SU-DHL-6 (cell line): ENCODE data around the gene DMXL1.
A peak's percentile ranks its signal among the peaks of the same experiment; 100 is the strongest.

Experiments used
- H2AFZ ChIP-seq: fragments of 200-600 bp; sonication (generic); 2 replicates; pipeline ENCODE4 v1.6.1; 2014; ENCODE audit warnings: low read depth, mild to moderate bottlenecking, moderate library complexity, mixed read lengths, antibody characterized with exemption, low read length; ENCODE audit not compliant: severe bottlenecking
- H3F3A ChIP-seq: fragments of 200-600 bp; shearing (Covaris generic); 2 replicates; pipeline ENCODE4 v1.6.0; 2016; ENCODE audit warnings: antibody characterized with exemption, mild to moderate bottlenecking; ENCODE audit not compliant: insufficient read depth
- H3K27ac ChIP-seq: fragments of 200-600 bp; sonication (generic); 2 replicates; pipeline ENCODE4 v1.5.1; 2016; ENCODE audit warnings: low read depth, mild to moderate bottlenecking, low read length, moderate library complexity, mixed read lengths
- H3K27me3 ChIP-seq: fragments of 200-600 bp; sonication (generic), shearing (Covaris generic); 2 replicates; pipeline ENCODE4 v1.6.0; 2014; ENCODE audit warnings: mild to moderate bottlenecking, low read length
- H3K36me3 ChIP-seq: fragments of 200-600 bp; sonication (generic); 2 replicates; pipeline ENCODE4 v1.6.1; 2014; ENCODE audit warnings: mild to moderate bottlenecking, low read length, mixed read lengths
- H3K4me2 ChIP-seq: fragments of 300-600, 200-600 bp; shearing (Covaris generic), sonication (generic); 2 replicates; pipeline ENCODE4 v1.6.0; 2014; ENCODE audit warnings: low read length, low read depth, mild to moderate bottlenecking; ENCODE audit not compliant: poor library complexity, severe bottlenecking
- H3K4me3 ChIP-seq: fragments of 200-600 bp; sonication (generic); 2 replicates; pipeline ENCODE4 v1.5.1; 2014; ENCODE audit warnings: antibody characterized with exemption, low read length, mild to moderate bottlenecking, mixed read lengths; ENCODE audit not compliant: insufficient read depth, poor library complexity, severe bottlenecking
- H3K79me2 ChIP-seq: fragments of 200-600 bp; sonication (generic); 2 replicates; pipeline ENCODE4 v1.6.1; 2014; ENCODE audit warnings: mild to moderate bottlenecking, low read length, moderate library complexity; ENCODE audit not compliant: insufficient read depth
- H3K9ac ChIP-seq: fragments of 200-600 bp; sonication (generic); 2 replicates; pipeline ENCODE4 v1.7.0; 2014; ENCODE audit warnings: mild to moderate bottlenecking, low read length
- H3K9me2 ChIP-seq: fragments of 200-600 bp; sonication (generic); replicated peaks from 2 replicates; pipeline ENCODE4 v1.6.1; 2014; ENCODE audit warnings: low read length; ENCODE audit not compliant: insufficient read depth
- H3K9me3 ChIP-seq: fragments of 200-600 bp; sonication (generic); 2 replicates; pipeline ENCODE4 v1.6.1; 2014; ENCODE audit warnings: low read length, mixed read lengths; ENCODE audit not compliant: insufficient read depth
- H4K20me1 ChIP-seq: fragments of 200-600 bp; sonication (generic); 2 replicates; pipeline ENCODE4 v1.6.1; 2014; ENCODE audit warnings: low read depth, mild to moderate bottlenecking, antibody characterized with exemption, low read length, moderate library complexity, mixed read lengths
- EZH2phosphoT487 ChIP-seq: fragments of 200-600 bp; sonication (generic), shearing (Covaris generic); conservative IDR thresholded peaks from 2 replicates; pipeline ENCODE4 v1.6.1; 2018; ENCODE audit warnings: mild to moderate bottlenecking, antibody characterized with exemption, low read length, moderate library complexity, mixed read lengths
- TF ChIP-seq, protein P1 (sequence below): fragments of 200-600 bp; sonication (generic); IDR thresholded peaks from one replicate; pipeline ENCODE4 v1.5.1; 2017; ENCODE audit warnings: antibody characterized with exemption, mild to moderate bottlenecking, low read length, moderate library complexity; ENCODE audit not compliant: insufficient read depth, poor library complexity, severe bottlenecking

The DMXL1 gene

DNA sequence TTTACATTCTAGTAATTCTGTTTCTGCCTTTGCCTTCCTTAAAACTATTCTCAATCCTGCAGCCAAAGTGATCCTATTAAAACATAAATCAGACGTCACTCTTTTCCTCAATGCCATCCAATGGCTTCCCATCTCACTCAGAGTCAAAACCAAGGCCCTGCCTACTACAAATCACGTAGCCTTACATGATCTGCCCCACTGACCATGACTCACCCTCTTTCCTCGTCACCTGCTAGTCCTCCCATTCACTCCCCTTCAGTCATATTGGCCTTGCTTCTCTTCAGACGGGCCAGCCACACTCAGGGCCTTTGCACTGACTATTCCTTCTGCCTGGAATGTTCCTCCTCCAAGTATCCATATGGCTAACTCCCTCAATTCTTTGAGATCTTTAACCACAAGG lies 39.0 kb upstream of the DMXL1 start:
- H2AFZ ChIP-seq: no peak overlapping the region
- no peaks in the 10 kb centered on the region for H3K9me2 ChIP-seq
- H3K4me2 ChIP-seq: peak overlapping the region; percentile 89
- H3K36me3 ChIP-seq: no peaks in the 10 kb centered on the region
- H3K79me2 ChIP-seq: no peaks in the 10 kb centered on the region
- H3K9me3 ChIP-seq: no peaks in the 10 kb centered on the region
- peaks cover 65% of the 10 kb centered on the region for H3F3A ChIP-seq
- no peaks in the 10 kb centered on the region for H3K27me3 ChIP-seq
- peak overlapping the region; percentile 31 for H3K4me3 ChIP-seq
- TF ChIP-seq, protein P1, sequence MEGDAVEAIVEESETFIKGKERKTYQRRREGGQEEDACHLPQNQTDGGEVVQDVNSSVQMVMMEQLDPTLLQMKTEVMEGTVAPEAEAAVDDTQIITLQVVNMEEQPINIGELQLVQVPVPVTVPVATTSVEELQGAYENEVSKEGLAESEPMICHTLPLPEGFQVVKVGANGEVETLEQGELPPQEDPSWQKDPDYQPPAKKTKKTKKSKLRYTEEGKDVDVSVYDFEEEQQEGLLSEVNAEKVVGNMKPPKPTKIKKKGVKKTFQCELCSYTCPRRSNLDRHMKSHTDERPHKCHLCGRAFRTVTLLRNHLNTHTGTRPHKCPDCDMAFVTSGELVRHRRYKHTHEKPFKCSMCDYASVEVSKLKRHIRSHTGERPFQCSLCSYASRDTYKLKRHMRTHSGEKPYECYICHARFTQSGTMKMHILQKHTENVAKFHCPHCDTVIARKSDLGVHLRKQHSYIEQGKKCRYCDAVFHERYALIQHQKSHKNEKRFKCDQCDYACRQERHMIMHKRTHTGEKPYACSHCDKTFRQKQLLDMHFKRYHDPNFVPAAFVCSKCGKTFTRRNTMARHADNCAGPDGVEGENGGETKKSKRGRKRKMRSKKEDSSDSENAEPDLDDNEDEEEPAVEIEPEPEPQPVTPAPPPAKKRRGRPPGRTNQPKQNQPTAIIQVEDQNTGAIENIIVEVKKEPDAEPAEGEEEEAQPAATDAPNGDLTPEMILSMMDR: no peak
- no peak for TF ChIP-seq EZH2phosphoT487
- no peaks in the 10 kb centered on the region for H4K20me1 ChIP-seq
- H3K27ac ChIP-seq: peak overlapping the region; percentile 99
- H3K9ac ChIP-seq: peak overlapping the region; percentile 45

DNA sequence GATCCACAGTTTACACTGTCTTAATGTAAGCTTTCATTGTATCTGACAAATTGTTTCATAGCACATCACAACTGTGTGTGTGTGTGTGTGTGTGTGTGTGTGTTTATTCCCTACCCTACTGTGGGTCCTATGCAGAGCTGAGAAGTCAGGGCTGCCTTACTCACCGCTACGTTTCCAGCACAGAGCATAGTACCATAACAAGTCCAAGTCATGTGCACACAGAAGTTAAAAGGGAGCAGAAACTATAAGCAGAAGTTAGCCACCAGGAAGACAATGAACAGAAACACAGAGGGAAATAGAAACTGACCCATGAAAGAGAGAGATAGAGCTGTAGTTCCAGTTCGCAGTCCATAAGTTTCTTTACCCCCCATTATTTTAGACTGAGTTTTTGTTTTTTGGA lies 38.2 kb upstream of the DMXL1 start:
- Histone ChIP-seq H3K9me2 (no peaks in the 10 kb centered on the region), H4K20me1 (no peaks in the 10 kb centered on the region), H3K9ac (peak overlapping the region; percentile 45), H3F3A (peaks cover 61% of the 10 kb centered on the region), H3K36me3 (no peaks in the 10 kb centered on the region), H3K27ac (peak overlapping the region; percentile 99), H3K27me3 (no peaks in the 10 kb centered on the region), H3K79me2 (no peaks in the 10 kb centered on the region), H3K9me3 (no peaks in the 10 kb centered on the region), H3K4me2 (peak overlapping the region; percentile 89), H2AFZ (peak overlapping the region; percentile 88), H3K4me3 (peak overlapping the region; percentile 31)
- TF ChIP-seq EZH2phosphoT487: no peak
- TF ChIP-seq, protein P1: no peak

DNA sequence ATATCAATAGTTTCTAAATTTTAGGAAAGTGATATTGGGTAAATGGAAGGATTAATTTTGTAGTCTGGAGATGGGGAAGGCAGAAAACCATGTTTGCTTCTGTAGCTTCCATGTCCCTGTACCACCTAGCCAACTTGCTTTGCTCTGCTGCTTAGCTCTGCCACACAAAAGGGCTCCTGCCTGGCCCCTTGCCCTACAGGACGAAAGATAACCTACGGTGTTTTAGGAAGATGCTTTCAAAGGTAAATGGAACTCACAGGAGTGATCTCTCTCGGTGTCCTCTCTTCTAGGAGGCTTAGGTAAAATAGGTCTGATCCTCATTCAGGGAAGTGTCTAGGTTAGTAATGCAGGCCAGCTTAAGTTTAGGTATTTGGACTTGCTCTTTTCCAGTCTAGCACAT lies 37.8 kb upstream of the DMXL1 start:
- Histone ChIP-seq H3K27ac (peak overlapping the region; percentile 99), H2AFZ (peak overlapping the region; percentile 88), H3K4me2 (peak overlapping the region; percentile 89)

More for the DNA sequence above, 37.8 kb upstream of the DMXL1 start:
- H3F3A ChIP-seq: peaks cover 56% of the 10 kb centered on the region
- no peaks in the 10 kb centered on the region for H3K27me3 ChIP-seq
- H3K9ac ChIP-seq: peak overlapping the region; percentile 45
- no peaks in the 10 kb centered on the region for H3K36me3 ChIP-seq
- H3K79me2 ChIP-seq: no peaks in the 10 kb centered on the region
- no peak for TF ChIP-seq EZH2phosphoT487
- TF ChIP-seq, protein P1: no peak
- no peaks in the 10 kb centered on the region for H3K9me2 ChIP-seq
- no peaks in the 10 kb centered on the region for H4K20me1 ChIP-seq
- no peak overlapping the region for H3K4me3 ChIP-seq
- no peaks in the 10 kb centered on the region for H3K9me3 ChIP-seq
